ENCODE data around the gene USP9X.
"Not testable (repeated sequence)": the region's sequence is repeated elsewhere in the genome, so short reads cannot be mapped to it uniquely, and the experiment has no call there.

Gene USP9X

GRCh38 chrX:41108007-41108406 lies 22.8 kb downstream of the USP9X start:
- no peak for TF ChIP-seq CTCF (IDR thresholded peaks at IDR 0.05; ENCODE audit: borderline replicate concordance, insufficient read depth, low read depth, low read length)
- no peak overlapping the region for H3K4me3 ChIP-seq (ENCODE audit: low read depth, low read length)

GRCh38 chrX:41108463-41109205 lies 23.4 kb downstream of the USP9X start:
- no peak for TF ChIP-seq CTCF (IDR thresholded peaks at IDR 0.05; ENCODE audit: borderline replicate concordance, insufficient read depth, low read depth, low read length)
- no peak overlapping the region for H3K4me3 ChIP-seq (ENCODE audit: low read depth, low read length)

GRCh38 chrX:41110801-41111625 lies 25.8 kb downstream of the USP9X start:
- no peak for TF ChIP-seq CTCF (IDR thresholded peaks at IDR 0.05; ENCODE audit: borderline replicate concordance, insufficient read depth, low read depth, low read length)
- no peak overlapping the region for H3K4me3 ChIP-seq (ENCODE audit: low read depth, low read length)

GRCh38 chrX:41115104-41115425 lies 29.8 kb downstream of the USP9X start:
- peak; percentile 52; the same call in 1 of the 2 replicates for TF ChIP-seq CTCF (IDR thresholded peaks at IDR 0.05; ENCODE audit: borderline replicate concordance, insufficient read depth, low read depth, low read length)
- H3K4me3 ChIP-seq (ENCODE audit: low read depth, low read length): not testable (repeated sequence)

- no peak for TF ChIP-seq CTCF (IDR thresholded peaks at IDR 0.05; ENCODE audit: borderline replicate concordance, insufficient read depth, low read depth, low read length)
- no peak overlapping the region for H3K4me3 ChIP-seq (ENCODE audit: low read depth, low read length)
Measured at GRCh38 chrX:41116948-41117347, 31.7 kb downstream of the USP9X start.

- TF ChIP-seq CTCF (IDR thresholded peaks at IDR 0.05; ENCODE audit: borderline replicate concordance, insufficient read depth, low read depth, low read length): no peak
- H3K4me3 ChIP-seq (ENCODE audit: low read depth, low read length): no peak overlapping the region
Measured at GRCh38 chrX:41118156-41118555, 32.9 kb downstream of the USP9X start.

GRCh38 chrX:41119803-41120202 lies 34.6 kb downstream of the USP9X start:
- no peak for TF ChIP-seq CTCF (IDR thresholded peaks at IDR 0.05; ENCODE audit: borderline replicate concordance, insufficient read depth, low read depth, low read length)
- H3K4me3 ChIP-seq (ENCODE audit: low read depth, low read length): no peak overlapping the region

Data from GM12875 (cell line).